HepG2 (cell line): Measurements from ENCODE around the gene BMPER. TPM values are rescaled to one million over a fixed set of nuclear protein-coding genes. Genes with fewer than 3 reads are reported as not detected.

Source experiments
- ATAC-seq: fragments of 200-7000 bp; cut with Tn5 transposase; 3 replicates; pipeline ENCODE4 v1.9.1; 2020; ENCODE audit warnings: mild to moderate bottlenecking, moderate library complexity
- BruUV-seq: library from RNA; stranded (reverse); fragments of 400-500 nt; replicated peaks from 2 replicates; lab custom pipeline; 2021; lab: Mats Ljungman, UMichigan
- CTCF ChIA-PET: fragments of 300-600 bp; formaldehyde crosslinking; extraction: SDS; loops from one replicate; lab custom pipeline; 2021; ENCODE audit warnings: low total read pairs, inconsistent platforms, low intra/inter-chr PET ratio; lab: Yijun Ruan, JAX
- POLR2A ChIA-PET: fragments of 350-600 bp; sonication (Branson Sonifier 250); formaldehyde crosslinking; loops from one replicate; lab custom pipeline; 2020; ENCODE audit warnings: antibody characterized with exemption, inconsistent platforms; lab: Yijun Ruan, JAX
- DNase-seq: peaks from one replicate; pipeline ENCODE4 v3.0.0-alpha.2; 2015; ENCODE audit warnings: low spot score
- FAIRE-seq: peaks from 3 replicates; lab custom pipeline; 2011; peaks lifted over from hg19 to GRCh38; lab: Jason Lieb, UNC
- H2AFZ ChIP-seq: one replicate; pipeline ENCODE4 v1.6.1; 2011; ENCODE audit warnings: low read length, inconsistent platforms
- H3K27ac ChIP-seq: fragments of 300-600 bp; 3 replicates; pipeline ENCODE4 v1.8.0; 2011; ENCODE audit warnings: mixed run types, mild to moderate bottlenecking, mixed read lengths, low read length, inconsistent platforms; ENCODE audit not compliant: insufficient read depth; ENCODE audit errors: extremely low read length
- H3K27me3 ChIP-seq, 2 experiments: fragments of 200-600 bp in 1 of 2; 2 replicates in 1 of 2; 3 replicates in 1 of 2; pipeline versions ENCODE4 v1.6.0 to v1.8.0; 2011; ENCODE audit warnings: low read length in 2 of 2, mild to moderate bottlenecking in 2 of 2, moderate library complexity in 2 of 2, inconsistent platforms in 1 of 2; ENCODE audit not compliant: insufficient read depth in 2 of 2, control insufficient read depth in 1 of 2
- H3K36me3 ChIP-seq, 2 experiments: fragments of 200-600 bp in 1 of 2; replicated peaks in 1 of 2; 2 replicates in 1 of 2; 3 replicates in 1 of 2; pipeline versions ENCODE4 v1.5.1 to v1.8.0; 2011; ENCODE audit warnings: low read length in 2 of 2, inconsistent platforms in 1 of 2; ENCODE audit not compliant: insufficient read depth in 2 of 2, control insufficient read depth in 1 of 2
- H3K4me1 ChIP-seq: 2 replicates; pipeline ENCODE4 v1.5.1; 2012; ENCODE audit warnings: low read length, inconsistent platforms; ENCODE audit not compliant: insufficient read depth
- H3K4me2 ChIP-seq: 2 replicates; pipeline ENCODE4 v1.6.0; 2011; ENCODE audit warnings: low read depth, low read length, inconsistent platforms
- H3K4me3 ChIP-seq, 3 experiments: fragments of 200-600 bp in 1 of 3; sonication (generic), shearing (Covaris generic) in 1 of 3; replicated peaks in 1 of 3; 2 replicates each; pipeline ENCODE4 v1.5.1; 2011 to 2016; ENCODE audit warnings: low read length in 3 of 3, inconsistent platforms in 2 of 3, low read depth in 2 of 3, mild to moderate bottlenecking in 2 of 3, control low read depth in 1 of 3, mixed read lengths in 1 of 3; ENCODE audit not compliant: insufficient read depth in 1 of 3
- H3K79me2 ChIP-seq: one replicate; pipeline ENCODE4 v1.6.1; 2011; ENCODE audit warnings: low read length, inconsistent platforms; ENCODE audit not compliant: insufficient read depth
- H3K9ac ChIP-seq: 2 replicates; pipeline ENCODE4 v1.6.0; 2011; ENCODE audit warnings: mild to moderate bottlenecking, low read depth, low read length, inconsistent platforms; ENCODE audit not compliant: insufficient read depth
- H3K9me3 ChIP-seq: 2 replicates; pipeline ENCODE4 v1.5.1; 2012; ENCODE audit warnings: mild to moderate bottlenecking, low read length
- H4K20me1 ChIP-seq: 2 replicates; pipeline ENCODE4 v1.6.0; 2011; ENCODE audit warnings: inconsistent platforms, mild to moderate bottlenecking, low read length, moderate library complexity; ENCODE audit not compliant: insufficient read depth
- EP300 ChIP-seq, 3 experiments: sonication (generic) in 1 of 3; formaldehyde crosslinking in 1 of 3; IDR thresholded peaks; 2 replicates each; pipeline versions ENCODE4 v1.5.1 to v1.6.1; 2011 to 2020; ENCODE audit warnings: low read depth in 2 of 3, low read length in 2 of 3, borderline replicate concordance in 1 of 3, improper control_type of control experiment in 1 of 3, mild to moderate bottlenecking in 1 of 3, missing genetic modification reagents in 1 of 3, moderate library complexity in 1 of 3
- ERF ChIP-seq: IDR thresholded peaks from 2 replicates; pipeline ENCODE4 v1.6.1; 2018; ENCODE audit warnings: missing biosample characterization, missing genetic modification reagents
- TBX2 ChIP-seq: sonication (generic); formaldehyde crosslinking; IDR thresholded peaks from 2 replicates; pipeline ENCODE4 v1.5.0; 2020; ENCODE audit warnings: missing genetic modification reagents, mild to moderate bottlenecking, borderline replicate concordance
- TOE1 ChIP-seq: sonication (generic); formaldehyde crosslinking; IDR thresholded peaks from 2 replicates; pipeline ENCODE4 v1.4.0; 2020; ENCODE audit warnings: mild to moderate bottlenecking, missing genetic modification reagents
- ZC3H4 ChIP-seq: sonication (generic); formaldehyde crosslinking; IDR thresholded peaks from 2 replicates; pipeline ENCODE4 v1.4.0; 2020; ENCODE audit warnings: missing genetic modification reagents, borderline replicate concordance
- ZNF678 ChIP-seq: sonication (generic); formaldehyde crosslinking; IDR thresholded peaks from 2 replicates; pipeline ENCODE4 v1.4.0; 2020; ENCODE audit warnings: mild to moderate bottlenecking, missing genetic modification reagents
- WGBS: methylation state at CpG from one replicate; pipeline ENCODE4 v1.1.6; 2017; ENCODE audit warnings: low lambda C conversion rate; 5-methylcytosine and 5-hydroxymethylcytosine counted together
- in situ Hi-C: cut with HindIII; loops from 2 replicates; pipeline ENCODE4 v1.10.0; 2017; ENCODE audit warnings: low pct_unique_long_range_greater_than_20kb; ENCODE audit not compliant: extremely low pct_ligation_motif_present
- intact Hi-C: fragments of 100-400 bp; cut with micrococcal nuclease; formaldehyde crosslinking; loops from one replicate; pipeline ENCODE4 v1.10.0; 2022; ENCODE audit not compliant: unreplicated experiment
- polyA plus RNA-seq, 8 experiments: library from polyadenylated mRNA; depleted of rRNA in 3 of 8; stranded (reverse) in 7 of 8; unstranded in 1 of 8; fragments of >200 nt; fragmentation: Illumina TruSeq in 4 of 8; extraction: Trizol in 4 of 8; gene quantifications; 2 replicates each; pipeline versions ENCODE4 v1.2.1 to v1.2.3, GENCODE V29; 2011 to 2016; ENCODE audit warnings: low read depth in 4 of 8, missing spikeins in 1 of 8, mixed read lengths in 1 of 8; ENCODE audit not compliant: insufficient read depth in 1 of 8
- total RNA-seq, 5 experiments: library from RNA; depleted of rRNA; stranded (reverse); fragments of >200 nt; fragmentation: Illumina TruSeq; extraction: Trizol; gene quantifications; 2 replicates each; pipeline ENCODE4 v1.2.3, GENCODE V29; 2016; ENCODE audit warnings: low read depth in 1 of 5
- TF ChIP-seq, protein P1 (sequence below): sonication (generic); formaldehyde crosslinking; IDR thresholded peaks from 2 replicates; pipeline ENCODE4 v1.4.0; 2020; ENCODE audit warnings: missing genetic modification reagents
- TF ChIP-seq, protein P2 (sequence below): sonication (generic); formaldehyde crosslinking; IDR thresholded peaks from 2 replicates; pipeline ENCODE4 v1.5.0; 2020; ENCODE audit warnings: mild to moderate bottlenecking, missing genetic modification reagents, moderate library complexity
- TF ChIP-seq, protein P3 (sequence below): IDR thresholded peaks from 2 replicates; pipeline ENCODE4 v1.4.0; 2020; ENCODE audit warnings: mild to moderate bottlenecking, missing genetic modification reagents

BMPER gene
- total and polyA plus RNA-seq, 2 of the 13 experiments (the other 11 are each of a cell fraction or from before 2014, with no cell fraction given): not detected

DNA sequence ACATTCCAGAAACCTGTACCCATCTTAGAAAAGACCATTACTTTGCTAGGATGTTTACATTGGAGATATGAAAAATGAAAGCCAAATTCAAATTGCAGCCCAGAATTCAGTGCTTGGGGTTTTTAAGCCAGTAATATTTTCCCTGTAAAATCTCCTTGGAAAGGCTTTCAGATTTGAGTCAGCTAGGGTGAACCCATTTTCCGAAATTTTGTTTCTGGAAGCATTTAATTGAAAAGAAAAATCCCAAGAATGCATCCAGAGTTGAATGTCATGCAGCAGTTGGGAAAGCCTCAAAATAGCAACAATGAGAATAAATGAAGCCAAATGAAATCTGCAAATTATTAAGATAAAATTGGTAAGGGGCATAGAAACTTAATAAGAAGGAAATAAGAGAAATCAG lies 106.4 kb downstream of the BMPER start (continued):
- TF ChIP-seq, protein P1, sequence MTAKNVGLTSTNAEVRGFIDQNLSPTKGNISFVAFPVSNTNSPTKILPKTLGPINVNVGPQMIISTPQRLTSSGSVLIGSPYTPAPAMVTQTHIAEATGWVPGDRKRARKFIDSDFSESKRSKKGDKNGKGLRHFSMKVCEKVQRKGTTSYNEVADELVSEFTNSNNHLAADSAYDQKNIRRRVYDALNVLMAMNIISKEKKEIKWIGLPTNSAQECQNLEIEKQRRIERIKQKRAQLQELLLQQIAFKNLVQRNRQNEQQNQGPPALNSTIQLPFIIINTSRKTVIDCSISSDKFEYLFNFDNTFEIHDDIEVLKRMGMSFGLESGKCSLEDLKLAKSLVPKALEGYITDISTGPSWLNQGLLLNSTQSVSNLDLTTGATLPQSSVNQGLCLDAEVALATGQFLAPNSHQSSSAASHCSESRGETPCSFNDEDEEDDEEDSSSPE: no peak
- no peak for TF ChIP-seq TBX2 (CRISPR knock-in tag)
- TF ChIP-seq, protein P2, sequence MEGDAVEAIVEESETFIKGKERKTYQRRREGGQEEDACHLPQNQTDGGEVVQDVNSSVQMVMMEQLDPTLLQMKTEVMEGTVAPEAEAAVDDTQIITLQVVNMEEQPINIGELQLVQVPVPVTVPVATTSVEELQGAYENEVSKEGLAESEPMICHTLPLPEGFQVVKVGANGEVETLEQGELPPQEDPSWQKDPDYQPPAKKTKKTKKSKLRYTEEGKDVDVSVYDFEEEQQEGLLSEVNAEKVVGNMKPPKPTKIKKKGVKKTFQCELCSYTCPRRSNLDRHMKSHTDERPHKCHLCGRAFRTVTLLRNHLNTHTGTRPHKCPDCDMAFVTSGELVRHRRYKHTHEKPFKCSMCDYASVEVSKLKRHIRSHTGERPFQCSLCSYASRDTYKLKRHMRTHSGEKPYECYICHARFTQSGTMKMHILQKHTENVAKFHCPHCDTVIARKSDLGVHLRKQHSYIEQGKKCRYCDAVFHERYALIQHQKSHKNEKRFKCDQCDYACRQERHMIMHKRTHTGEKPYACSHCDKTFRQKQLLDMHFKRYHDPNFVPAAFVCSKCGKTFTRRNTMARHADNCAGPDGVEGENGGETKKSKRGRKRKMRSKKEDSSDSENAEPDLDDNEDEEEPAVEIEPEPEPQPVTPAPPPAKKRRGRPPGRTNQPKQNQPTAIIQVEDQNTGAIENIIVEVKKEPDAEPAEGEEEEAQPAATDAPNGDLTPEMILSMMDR (CRISPR knock-in tag): no peak
- TF ChIP-seq ZNF678 (CRISPR knock-in tag): no peak

DNA sequence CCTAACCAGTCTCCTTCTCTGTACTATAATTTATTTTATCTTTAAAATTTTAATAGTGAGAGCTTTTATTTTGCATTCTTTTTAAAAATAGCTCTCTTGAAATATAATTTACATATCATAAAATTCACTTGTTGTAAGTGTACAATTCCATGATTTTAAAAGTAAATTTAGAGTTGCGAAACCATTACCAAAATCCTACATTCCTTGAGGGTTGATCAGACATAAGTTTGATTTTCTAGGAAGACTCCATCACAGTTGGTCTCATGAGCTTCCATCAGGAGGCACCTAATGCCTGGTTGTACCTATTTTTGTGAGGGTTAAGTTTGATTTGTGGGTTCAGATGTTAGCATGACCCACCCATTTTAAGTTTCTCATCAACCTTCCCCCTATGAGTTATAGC lies 108.1 kb downstream of the BMPER start:
- Histone ChIP-seq H3K4me3 (no peak overlapping the region), H2AFZ (no peak overlapping the region), H3K9ac (no peak overlapping the region), H3K9me3 (no peaks in the 10 kb centered on the region), H4K20me1 (no peaks in the 10 kb centered on the region), H3K79me2 (no peaks in the 10 kb centered on the region), H3K27ac (no peak overlapping the region), H3K4me2 (no peak overlapping the region), H3K27me3 (peaks cover 0 to 1% of the 10 kb centered on the region in 2 experiments; a peak in 1 of 5 replicates), H3K36me3 (no peaks in the 10 kb centered on the region), H3K4me1 (no peaks in the 10 kb centered on the region)
- ChIA-PET CTCF (no interaction called here), POLR2A (no interaction called here)
- TF ChIP-seq TOE1 (no peak), EP300 (IDR thresholded peaks at IDR 0.05; ENCODE audit: low read depth in 2 of 2, low read length in 2 of 2) (no peak), EP300 (CRISPR knock-in tag; IDR thresholded peaks at IDR 0.05; ENCODE audit: borderline replicate concordance) (no peak), ERF (CRISPR knock-in tag) (no peak), ZC3H4 (CRISPR knock-in tag) (no peak)
- TF ChIP-seq, protein P3, sequence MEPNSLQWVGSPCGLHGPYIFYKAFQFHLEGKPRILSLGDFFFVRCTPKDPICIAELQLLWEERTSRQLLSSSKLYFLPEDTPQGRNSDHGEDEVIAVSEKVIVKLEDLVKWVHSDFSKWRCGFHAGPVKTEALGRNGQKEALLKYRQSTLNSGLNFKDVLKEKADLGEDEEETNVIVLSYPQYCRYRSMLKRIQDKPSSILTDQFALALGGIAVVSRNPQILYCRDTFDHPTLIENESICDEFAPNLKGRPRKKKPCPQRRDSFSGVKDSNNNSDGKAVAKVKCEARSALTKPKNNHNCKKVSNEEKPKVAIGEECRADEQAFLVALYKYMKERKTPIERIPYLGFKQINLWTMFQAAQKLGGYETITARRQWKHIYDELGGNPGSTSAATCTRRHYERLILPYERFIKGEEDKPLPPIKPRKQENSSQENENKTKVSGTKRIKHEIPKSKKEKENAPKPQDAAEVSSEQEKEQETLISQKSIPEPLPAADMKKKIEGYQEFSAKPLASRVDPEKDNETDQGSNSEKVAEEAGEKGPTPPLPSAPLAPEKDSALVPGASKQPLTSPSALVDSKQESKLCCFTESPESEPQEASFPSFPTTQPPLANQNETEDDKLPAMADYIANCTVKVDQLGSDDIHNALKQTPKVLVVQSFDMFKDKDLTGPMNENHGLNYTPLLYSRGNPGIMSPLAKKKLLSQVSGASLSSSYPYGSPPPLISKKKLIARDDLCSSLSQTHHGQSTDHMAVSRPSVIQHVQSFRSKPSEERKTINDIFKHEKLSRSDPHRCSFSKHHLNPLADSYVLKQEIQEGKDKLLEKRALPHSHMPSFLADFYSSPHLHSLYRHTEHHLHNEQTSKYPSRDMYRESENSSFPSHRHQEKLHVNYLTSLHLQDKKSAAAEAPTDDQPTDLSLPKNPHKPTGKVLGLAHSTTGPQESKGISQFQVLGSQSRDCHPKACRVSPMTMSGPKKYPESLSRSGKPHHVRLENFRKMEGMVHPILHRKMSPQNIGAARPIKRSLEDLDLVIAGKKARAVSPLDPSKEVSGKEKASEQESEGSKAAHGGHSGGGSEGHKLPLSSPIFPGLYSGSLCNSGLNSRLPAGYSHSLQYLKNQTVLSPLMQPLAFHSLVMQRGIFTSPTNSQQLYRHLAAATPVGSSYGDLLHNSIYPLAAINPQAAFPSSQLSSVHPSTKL (CRISPR knock-in tag): no peak
- FAIRE-seq (no peak), DNase-seq (no peak), ATAC-seq (no peak)
- BruUV-seq: no TSS peak
- in situ Hi-C loops: no loop called here
- intact Hi-C loops: no loop called here
- WGBS: 13% methylated on average over 1 of the region's 1 CpG
